HCT116 (cell line): ENCODE measurements around the gene PPP1R1C. TPM values are rescaled to one million over a fixed set of nuclear protein-coding genes. Genes with fewer than 3 reads are reported as not detected.

ENCODE experiments used
- ATAC-seq: fragments of 200-7000 bp; cut with Tn5 transposase; 2 replicates; pipeline ENCODE4 v1.9.1; 2020; ENCODE audit warnings: mild to moderate bottlenecking, moderate library complexity
- BruUV-seq: library from RNA; stranded (reverse); fragments of 400-500 nt; replicated peaks from 2 replicates; lab custom pipeline; 2021; lab: Mats Ljungman, UMichigan
- CTCF ChIA-PET: fragments of 300-600 bp; sonication (Branson Sonifier 250); formaldehyde crosslinking; loops from one replicate; lab custom pipeline; 2021; ENCODE audit warnings: antibody characterized with exemption; lab: Charles Lee
- POLR2A ChIA-PET: fragments of 300-600, 350-600 bp; sonication (Branson Sonifier 250); formaldehyde crosslinking; loops from one replicate; lab custom pipeline; 2021; ENCODE audit warnings: antibody characterized with exemption; lab: Charles Lee
- RAD21 ChIA-PET, 2 experiments: fragments of 300-600 bp; sonication (Branson Sonifier 250); formaldehyde crosslinking; loops; one replicate each; lab custom pipeline; 2023; ENCODE audit warnings: low total read pairs in 2 of 2; ENCODE audit not compliant: uncharacterized antibody in 2 of 2, unreplicated experiment in 2 of 2, low non-redundant PET in 1 of 2; lab: Charles Lee
- DNase-seq: peaks from one replicate; pipeline ENCODE4 v3.0.0-alpha.2; 2010; ENCODE audit warnings: low read depth, low spot score
- H2AFZ ChIP-seq: fragments of 200-600 bp; shearing (Covaris generic), sonication (generic); 2 replicates; pipeline ENCODE4 v1.6.1; 2017; ENCODE audit warnings: low read depth, mixed run types, mixed read lengths, antibody characterized with exemption, low read length; ENCODE audit not compliant: poor library complexity, severe bottlenecking
- H3K27ac ChIP-seq: 2 replicates; pipeline ENCODE4 v1.5.1; 2012; ENCODE audit warnings: low read depth, low read length
- H3K27me3 ChIP-seq: fragments of 200-600 bp; sonication (generic); 2 replicates; pipeline ENCODE4 v1.6.1; 2016; ENCODE audit warnings: mixed run types, low read length, mixed read lengths; ENCODE audit not compliant: insufficient read depth
- H3K36me3 ChIP-seq, 2 experiments: fragments of 200-500 bp in 1 of 2; fragments of 200-600 bp in 1 of 2; sonication (Bioruptor generic) in 1 of 2; sonication (generic) in 1 of 2; 2 replicates each; pipeline versions ENCODE4 v1.5.1 to v1.6.1; 2014 to 2016; ENCODE audit warnings: low read length in 2 of 2, inconsistent platforms in 1 of 2, mixed read lengths in 1 of 2, mixed run types in 1 of 2; ENCODE audit not compliant: insufficient read depth in 2 of 2, control insufficient read depth in 1 of 2
- H3K4me1 ChIP-seq, 2 experiments: fragments of 200-600 bp in 1 of 2; sonication (generic) in 1 of 2; 2 replicates each; pipeline versions ENCODE4 v1.5.1 to v1.6.1; 2012 to 2017; ENCODE audit warnings: low read length in 2 of 2, inconsistent platforms in 1 of 2, mild to moderate bottlenecking in 1 of 2, mixed read lengths in 1 of 2, mixed run types in 1 of 2, moderate library complexity in 1 of 2; ENCODE audit not compliant: insufficient read depth in 2 of 2, control insufficient read depth in 1 of 2
- H3K4me2 ChIP-seq: fragments of 200-600 bp; sonication (generic); 2 replicates; pipeline ENCODE4 v1.6.1; 2017; ENCODE audit warnings: mixed run types, low read length, mixed read lengths
- H3K4me3 ChIP-seq, 2 experiments: fragments of 200-600 bp in 1 of 2; sonication (generic) in 1 of 2; replicated peaks in 1 of 2; 2 replicates each; pipeline ENCODE4 v1.5.1; 2011 to 2016; ENCODE audit warnings: low read length in 2 of 2, control low read depth in 1 of 2, low read depth in 1 of 2, mild to moderate bottlenecking in 1 of 2, mixed read lengths in 1 of 2, mixed run types in 1 of 2
- H3K79me2 ChIP-seq: fragments of 200-600 bp; sonication (generic); 2 replicates; pipeline ENCODE4 v1.6.1; 2017; ENCODE audit warnings: mild to moderate bottlenecking, mixed run types, low read length, moderate library complexity, mixed read lengths; ENCODE audit not compliant: insufficient read depth
- H3K9ac ChIP-seq: fragments of 200-600 bp; sonication (generic); 2 replicates; pipeline ENCODE4 v1.6.1; 2016; ENCODE audit warnings: low read length, mixed read lengths
- H3K9me2 ChIP-seq: fragments of 200-600 bp; sonication (generic), shearing (Covaris generic); 2 replicates; pipeline ENCODE4 v1.6.1; 2017; ENCODE audit warnings: mixed run types, mild to moderate bottlenecking, moderate library complexity; ENCODE audit not compliant: insufficient read depth
- H3K9me3 ChIP-seq, 2 experiments: fragments of 200-500 bp in 1 of 2; fragments of 200-600 bp in 1 of 2; sonication (Bioruptor generic) in 1 of 2; sonication (generic) in 1 of 2; 2 replicates each; pipeline ENCODE4 v1.6.1; 2014 to 2017; ENCODE audit warnings: low read length in 2 of 2, mixed read lengths in 2 of 2, inconsistent platforms in 1 of 2, low read depth in 1 of 2, mild to moderate bottlenecking in 1 of 2, mixed run types in 1 of 2, moderate library complexity in 1 of 2; ENCODE audit not compliant: control insufficient read depth in 1 of 2, insufficient read depth in 1 of 2
- H4K20me1 ChIP-seq: fragments of 200-600 bp; sonication (generic), shearing (Covaris generic); 2 replicates; pipeline ENCODE4 v1.6.1; 2017; ENCODE audit warnings: mixed run types, mild to moderate bottlenecking, moderate library complexity; ENCODE audit not compliant: insufficient read depth
- EZH2 ChIP-seq: fragments of 200-600 bp; sonication (generic); IDR thresholded peaks from 2 replicates; pipeline ENCODE4 v1.6.1; 2017; ENCODE audit warnings: antibody characterized with exemption, mixed run types
- EZH2phosphoT487 ChIP-seq: fragments of 200-600 bp; IDR thresholded peaks from 2 replicates; pipeline ENCODE4 v1.6.1; 2018; ENCODE audit warnings: antibody characterized with exemption, borderline replicate concordance
- JUND ChIP-seq: IDR thresholded peaks from 2 replicates; pipeline ENCODE4 v1.6.1; 2012
- POLR2A ChIP-seq: IDR thresholded peaks from 2 replicates; pipeline ENCODE4 v1.7.0; 2011; ENCODE audit warnings: borderline replicate concordance; ENCODE audit not compliant: insufficient read depth, insufficient read length; ENCODE audit errors: extremely low read depth
- POLR2AphosphoS5 ChIP-seq: IDR thresholded peaks from 2 replicates; pipeline ENCODE4 v1.6.1; 2011; ENCODE audit warnings: mild to moderate bottlenecking, low read depth, low read length, moderate library complexity
- RAD21 ChIP-seq: IDR thresholded peaks from 2 replicates; pipeline ENCODE4 v1.6.1; 2012; ENCODE audit warnings: low read depth, mild to moderate bottlenecking
- SRF ChIP-seq: IDR thresholded peaks from 2 replicates; pipeline ENCODE4 v1.6.1; 2012; ENCODE audit warnings: low read depth
- TCF7L2 ChIP-seq: IDR thresholded peaks from 2 replicates; pipeline ENCODE4 v1.7.0; 2011; ENCODE audit warnings: borderline replicate concordance, inconsistent platforms; ENCODE audit not compliant: insufficient read depth, insufficient read length; ENCODE audit errors: extremely low read depth
- ZBTB33 ChIP-seq: IDR thresholded peaks from 2 replicates; pipeline ENCODE4 v1.6.1; 2011; ENCODE audit warnings: mild to moderate bottlenecking, low read length, moderate library complexity; ENCODE audit not compliant: insufficient replicate concordance; ENCODE audit errors: extremely low read depth
- intact Hi-C: fragments of 100-400 bp; cut with micrococcal nuclease; formaldehyde crosslinking; loops from 2 replicates; pipeline ENCODE4 v1.10.0; 2022
- total RNA-seq: library from RNA; stranded (reverse); gene quantifications from one replicate; pipeline ENCODE4 v1.2.1, GENCODE V29; 2021; ENCODE audit not compliant: unreplicated experiment

The PPP1R1C gene
- total RNA-seq, 1 experiment from 2014 or later: 17.8 TPM

GRCh38 chr2:182090486-182090885, 104.8 kb downstream of the PPP1R1C start:
- Histone ChIP-seq H3K4me2 (no peak overlapping the region), H2AFZ (no peak overlapping the region), H3K9me3 (no peaks in the 10 kb centered on the region), H4K20me1 (no peaks in the 10 kb centered on the region), H3K9me2 (no peaks in the 10 kb centered on the region; the same call in 1 of the 2 replicates), H3K79me2 (no peaks in the 10 kb centered on the region), H3K27ac (no peak overlapping the region), H3K27me3 (no peaks in the 10 kb centered on the region), H3K4me1 (no peaks in the 10 kb centered on the region), H3K36me3 (no peaks in the 10 kb centered on the region), H3K9ac (no peak overlapping the region), H3K4me3 (no peak overlapping the region)
- POLR2A ChIA-PET: no interaction called here
- RAD21 ChIA-PET: no interaction called here
- CTCF ChIA-PET: no interaction called here
- no TSS peak for BruUV-seq
- intact Hi-C loops: no loop called here
- no peak for TF ChIP-seq POLR2AphosphoS5
- no peak for TF ChIP-seq JUND
- no peak for TF ChIP-seq ZBTB33
- no peak for TF ChIP-seq POLR2A
- no peak for TF ChIP-seq EZH2phosphoT487
- no peak for TF ChIP-seq TCF7L2
- no peak for TF ChIP-seq SRF
- TF ChIP-seq EZH2: no peak
- no peak for TF ChIP-seq RAD21
- DNase-seq: no peak
- no peak for ATAC-seq
